ENCODE measurements around the gene LMCD1.

Gene LMCD1

GRCh38 chr3:8500319-8500988, 1.2 kb upstream of the LMCD1 start:
- no peak for DNase-seq
- TF ChIP-seq CTCF (IDR thresholded peaks at IDR 0.05): no peak

GRCh38 chr3:8500989-8501370, 643 bp upstream of the LMCD1 start:
- H3K27me3 ChIP-seq: no peaks in the 10 kb centered on the region
- H3K9me3 ChIP-seq: no peaks in the 10 kb centered on the region
- no peaks in the 10 kb centered on the region for H3K36me3 ChIP-seq
- peak overlapping the region; percentile 81 to 82 for H3K27ac ChIP-seq
- no peak for TF ChIP-seq CTCF (IDR thresholded peaks at IDR 0.05)
- intact Hi-C loops (cut with DNase I; ENCODE audit: low total_unique reads): loop anchor here (10.0 kb wide), 1 partner anchor 46 kb away; no protein-coding TSS in a partner anchor
- DNase-seq: no peak
- H3K4me3 ChIP-seq: peak overlapping the region; percentile 52 to 57
- peaks cover 0 to 44% (median 26%) of the 10 kb centered on the region in 4 donors for H3K4me1 ChIP-seq

More at GRCh38 chr3:8500319-8500988, 1.2 kb upstream of the LMCD1 start:
- intact Hi-C loops (cut with DNase I; ENCODE audit: low total_unique reads): loop anchor here (10.0 kb wide), 1 partner anchor 46 kb away; no protein-coding TSS in a partner anchor
- Histone ChIP-seq H3K4me1 (peaks cover 0 to 39% (median 21%) of the 10 kb centered on the region in 4 donors), H3K27me3 (no peaks in the 10 kb centered on the region), H3K36me3 (no peaks in the 10 kb centered on the region), H3K4me3 (peak overlapping the region; percentile 52 to 57), H3K27ac (peak overlapping the region; percentile 81 to 82), H3K9me3 (no peaks in the 10 kb centered on the region)

- H3K27ac ChIP-seq: peak overlapping the region; percentile 81 to 86
- H3K9me3 ChIP-seq: no peaks in the 10 kb centered on the region
- peak overlapping the region; percentile 52 to 60 for H3K4me3 ChIP-seq
- H3K27me3 ChIP-seq: no peaks in the 10 kb centered on the region
- intact Hi-C loops (cut with DNase I; ENCODE audit: low total_unique reads): loop anchor here (10.0 kb wide), 1 partner anchor 49 kb away; no protein-coding TSS in a partner anchor
- TF ChIP-seq CTCF (IDR thresholded peaks at IDR 0.05): no peak
- DNase-seq: no peak
- H3K36me3 ChIP-seq: no peaks in the 10 kb centered on the region
- peaks cover 0 to 69% (median 51%) of the 10 kb centered on the region in 4 donors for H3K4me1 ChIP-seq
Observed at GRCh38 chr3:8503461-8503860, 1.8 kb downstream of the LMCD1 start.

- intact Hi-C loops (cut with DNase I; ENCODE audit: low total_unique reads): loop anchor here (10.0 kb wide), 1 partner anchor 49 kb away; no protein-coding TSS in a partner anchor
Observed at GRCh38 chr3:8503871-8504610, 2.4 kb downstream of the LMCD1 start.

GRCh38 chr3:8504611-8504973, 3.0 kb downstream of the LMCD1 start:
- H3K4me3 ChIP-seq: peak overlapping the region; percentile 52 to 60
- H3K4me1 ChIP-seq: peaks cover 0 to 81% (median 57%) of the 10 kb centered on the region in 4 donors
- intact Hi-C loops (cut with DNase I; ENCODE audit: low total_unique reads): loop anchor here (10.0 kb wide), 1 partner anchor 50 kb away; no protein-coding TSS in a partner anchor
- peak overlapping the region; percentile 81 to 86 for H3K27ac ChIP-seq
- H3K9me3 ChIP-seq: no peaks in the 10 kb centered on the region
- DNase-seq: no peak
- H3K27me3 ChIP-seq: no peaks in the 10 kb centered on the region
- peaks cover 0 to 8% (median 0%) of the 10 kb centered on the region in 3 donors for H3K36me3 ChIP-seq
- TF ChIP-seq CTCF (IDR thresholded peaks at IDR 0.05): no peak

More at GRCh38 chr3:8503871-8504610, 2.4 kb downstream of the LMCD1 start:
- no peaks in the 10 kb centered on the region for H3K9me3 ChIP-seq
- peak overlapping the region; percentile 81 to 86 for H3K27ac ChIP-seq
- H3K27me3 ChIP-seq: no peaks in the 10 kb centered on the region
- H3K4me3 ChIP-seq: peak overlapping the region; percentile 52 to 60
- TF ChIP-seq CTCF (IDR thresholded peaks at IDR 0.05): no peak
- no peak for DNase-seq
- H3K36me3 ChIP-seq: peaks cover 0 to 2% (median 0%) of the 10 kb centered on the region in 3 donors
- H3K4me1 ChIP-seq: peaks cover 0 to 75% (median 53%) of the 10 kb centered on the region in 4 donors
